BLaER1 treated with 17β-estradiol and CSF1 and Interleukin-3, amounts not matched to agents 10 nM and 100 nM (cell line): Measurements from ENCODE around the gene RERE.
"Not testable (repeated sequence)": the region's sequence is repeated elsewhere in the genome, so short reads cannot be mapped to it uniquely, and the experiment has no call there.

ENCODE experiments used
- H3K27ac ChIP-seq, 11 experiments: shearing (Covaris generic); formaldehyde crosslinking; 2 replicates each; pipeline ENCODE4 v1.8.1; 2022
- H3K27me3 ChIP-seq, 11 experiments: shearing (Covaris generic); formaldehyde crosslinking; 2 replicates each; pipeline ENCODE4 v1.8.1; 2022
- H3K36me3 ChIP-seq, 11 experiments: shearing (Covaris generic); formaldehyde crosslinking; 2 replicates each; pipeline ENCODE4 v1.8.1; 2022
- H3K4me1 ChIP-seq, 10 experiments: shearing (Covaris generic); formaldehyde crosslinking; 2 replicates each; pipeline ENCODE4 v1.8.1; 2022
- H3K4me2 ChIP-seq, 11 experiments: shearing (Covaris generic); formaldehyde crosslinking; 2 replicates each; pipeline ENCODE4 v1.8.1; 2022
- H3K4me3 ChIP-seq, 10 experiments: shearing (Covaris generic); formaldehyde crosslinking; 2 replicates each; pipeline ENCODE4 v1.8.1; 2022
- H3K9ac ChIP-seq, 11 experiments: shearing (Covaris generic); formaldehyde crosslinking; 2 replicates each; pipeline ENCODE4 v1.8.1; 2022
- H3K9me3 ChIP-seq, 11 experiments: shearing (Covaris generic); formaldehyde crosslinking; replicated peaks in 1 of 11; 2 replicates each; pipeline ENCODE4 v1.8.1; 2022
- H4K20me1 ChIP-seq, 11 experiments: shearing (Covaris generic); formaldehyde crosslinking; 2 replicates each; pipeline ENCODE4 v1.8.1; 2022
- Cebpa-rat ChIP-seq, 11 experiments: shearing (Covaris generic); IDR thresholded peaks; 2 replicates each; pipeline ENCODE4 v1.8.1; 2022

RERE gene

GRCh38 chr1:8701794-8702471, 115.5 kb downstream of the RERE start:
- TF ChIP-seq Cebpa-rat (IDR thresholded peaks at IDR 0.05), result no peak
- H3K4me3 ChIP-seq, result peak overlapping the region; percentile 70 to 96 (median 86)
- H3K4me2 ChIP-seq, result peak overlapping the region; percentile 75 to 97 (median 90)
- H3K27me3 ChIP-seq, result no peaks in the 10 kb centered on the region
- H3K36me3 ChIP-seq, result peaks cover 0 to 31% (median 6%) of the 10 kb centered on the region in 11 experiments; a peak in 11 of 22 replicates
- peak overlapping the region; percentile 83 to 100 (median 96) for H3K27ac ChIP-seq
- H3K9ac ChIP-seq, result peak overlapping the region; percentile 89 to 100 (median 99)
- peaks cover 0 to 6% (median 0%) of the 10 kb centered on the region in 11 experiments; a peak in 2 of 22 replicates for H3K9me3 ChIP-seq
- H3K4me1 ChIP-seq, result peaks cover 49 to 66% (median 55%) of the 10 kb centered on the region in 10 experiments
- peaks cover 0 to 47% (median 16%) of the 10 kb centered on the region in 11 experiments; a peak in 12 of 22 replicates for H4K20me1 ChIP-seq

GRCh38 chr1:8699679-8700078, 117.8 kb downstream of the RERE start:
- peak overlapping the region in 10 of 11 experiments; percentile 95 to 100 (median 99); a peak in 15 of 22 replicates for H3K9ac ChIP-seq
- TF ChIP-seq Cebpa-rat (IDR thresholded peaks at IDR 0.05), result no peak
- H3K27ac ChIP-seq, result peak overlapping the region in 10 of 11 experiments; percentile 93 to 100 (median 97); a peak in 19 of 22 replicates
- H3K9me3 ChIP-seq, result peaks cover 0 to 22% (median 6%) of the 10 kb centered on the region in 11 experiments; a peak in 9 of 22 replicates
- peaks cover 41 to 56% (median 53%) of the 10 kb centered on the region in 10 experiments for H3K4me1 ChIP-seq
- peaks cover 17 to 65% (median 35%) of the 10 kb centered on the region in 11 experiments; a peak in 18 of 22 replicates for H4K20me1 ChIP-seq
- no peaks in the 10 kb centered on the region for H3K27me3 ChIP-seq
- peaks cover 0 to 53% (median 17%) of the 10 kb centered on the region in 11 experiments; a peak in 15 of 22 replicates for H3K36me3 ChIP-seq
- peak overlapping the region in 7 of 10 experiments; percentile 78 to 96 (median 87); a peak in 11 of 20 replicates for H3K4me3 ChIP-seq
- H3K4me2 ChIP-seq, result peak overlapping the region; percentile 75 to 97 (median 90)

GRCh38 chr1:8698937-8699447, 118.4 kb downstream of the RERE start:
- Histone ChIP-seq H3K4me1 (peaks cover 40 to 56% (median 52%) of the 10 kb centered on the region in 10 experiments), H3K4me3 (no peak overlapping the region), H3K27me3 (no peaks in the 10 kb centered on the region), H3K9me3 (peaks cover 0 to 26% (median 7%) of the 10 kb centered on the region in 11 experiments; a peak in 9 of 22 replicates), H4K20me1 (peaks cover 21 to 70% (median 42%) of the 10 kb centered on the region in 11 experiments; a peak in 18 of 22 replicates), H3K4me2 (peak overlapping the region; percentile 53 to 97 (median 88); a peak in 21 of 22 replicates), H3K27ac (peak overlapping the region in 8 of 11 experiments; percentile 21 to 100 (median 71); a peak in 12 of 22 replicates), H3K36me3 (peaks cover 0 to 60% (median 24%) of the 10 kb centered on the region in 11 experiments; a peak in 16 of 22 replicates), H3K9ac (peak overlapping the region in 3 of 11 experiments; percentile 4 to 38 (median 12); a peak in 4 of 22 replicates)
- TF ChIP-seq Cebpa-rat (IDR thresholded peaks at IDR 0.05), result no peak

GRCh38 chr1:8698012-8698630, 119.3 kb downstream of the RERE start:
- TF ChIP-seq Cebpa-rat (IDR thresholded peaks at IDR 0.05), result no peak
- peaks cover 21 to 79% (median 51%) of the 10 kb centered on the region in 11 experiments; a peak in 19 of 22 replicates for H4K20me1 ChIP-seq
- H3K4me2 ChIP-seq, result peak overlapping the region; percentile 53 to 97 (median 88); a peak in 19 of 22 replicates
- H3K4me3 ChIP-seq, result no peak overlapping the region
- peaks cover 0 to 35% (median 16%) of the 10 kb centered on the region in 11 experiments; a peak in 15 of 22 replicates for H3K9me3 ChIP-seq
- peaks cover 36 to 60% (median 47%) of the 10 kb centered on the region in 10 experiments for H3K4me1 ChIP-seq
- no peaks in the 10 kb centered on the region for H3K27me3 ChIP-seq
- H3K36me3 ChIP-seq, result peaks cover 0 to 68% (median 32%) of the 10 kb centered on the region in 11 experiments; a peak in 18 of 22 replicates
- H3K9ac ChIP-seq, result peak overlapping the region in 1 of 11 experiments; percentile 38; a peak in 1 of 22 replicates
- peak overlapping the region in 8 of 11 experiments; percentile 21 to 100 (median 70); a peak in 10 of 22 replicates for H3K27ac ChIP-seq

GRCh38 chr1:8695442-8695841, 122.0 kb downstream of the RERE start:
- H3K4me3 ChIP-seq, H3K27me3 ChIP-seq, H3K27ac ChIP-seq, H3K9ac ChIP-seq: not testable (repeated sequence)
- Histone ChIP-seq H3K9me3 (peaks cover 1 to 62% (median 40%) of the 10 kb centered on the region in 11 experiments; a peak in 20 of 22 replicates), H4K20me1 (peaks cover 21 to 100% (median 76%) of the 10 kb centered on the region in 11 experiments; a peak in 21 of 22 replicates), H3K4me2 (peak overlapping the region in 2 of 11 experiments; percentile 0 to 2; a peak in 3 of 22 replicates), H3K4me1 (peaks cover 31 to 56% (median 41%) of the 10 kb centered on the region in 10 experiments), H3K36me3 (peaks cover 8 to 95% (median 59%) of the 10 kb centered on the region in 11 experiments; a peak in 21 of 22 replicates)

GRCh38 chr1:8693107-8693506, 124.3 kb downstream of the RERE start:
- TF ChIP-seq Cebpa-rat (IDR thresholded peaks at IDR 0.05), result no peak
- Histone ChIP-seq H3K27me3 (no peaks in the 10 kb centered on the region), H3K27ac (no peak overlapping the region), H3K9ac (no peak overlapping the region), H3K4me1 (peaks cover 28 to 52% (median 40%) of the 10 kb centered on the region in 10 experiments), H3K9me3 (peaks cover 7 to 67% (median 44%) of the 10 kb centered on the region in 11 experiments; a peak in 20 of 22 replicates), H3K4me3 (no peak overlapping the region), H4K20me1 (peaks cover 33 to 100% (median 90%) of the 10 kb centered on the region in 11 experiments; a peak in 21 of 22 replicates), H3K4me2 (no peak overlapping the region), H3K36me3 (peaks cover 13 to 93% (median 61%) of the 10 kb centered on the region in 11 experiments; a peak in 21 of 22 replicates)

GRCh38 chr1:8691662-8692061, 125.8 kb downstream of the RERE start:
- Histone ChIP-seq H3K4me3 (no peak overlapping the region), H3K36me3 (peaks cover 13 to 90% (median 63%) of the 10 kb centered on the region in 11 experiments; a peak in 21 of 22 replicates), H3K27me3 (no peaks in the 10 kb centered on the region), H3K9ac (no peak overlapping the region), H3K4me1 (peaks cover 41 to 65% (median 52%) of the 10 kb centered on the region in 10 experiments), H3K9me3 (peaks cover 7 to 61% (median 44%) of the 10 kb centered on the region in 11 experiments; a peak in 20 of 22 replicates), H4K20me1 (peaks cover 40 to 100% (median 99%) of the 10 kb centered on the region in 11 experiments), H3K4me2 (no peak overlapping the region), H3K27ac (no peak overlapping the region)
- no peak for TF ChIP-seq Cebpa-rat (IDR thresholded peaks at IDR 0.05)

- H3K9me3 ChIP-seq, result peaks cover 7 to 51% (median 37%) of the 10 kb centered on the region in 11 experiments; a peak in 20 of 22 replicates
- peaks cover 13 to 90% (median 51%) of the 10 kb centered on the region in 11 experiments; a peak in 21 of 22 replicates for H3K36me3 ChIP-seq
- H3K4me1 ChIP-seq, result peaks cover 44 to 72% (median 61%) of the 10 kb centered on the region in 10 experiments
- peak overlapping the region in 6 of 11 experiments; percentile 3 to 60 (median 32); a peak in 7 of 22 replicates for H3K4me2 ChIP-seq
- no peaks in the 10 kb centered on the region for H3K27me3 ChIP-seq
- peaks cover 40 to 100% (median 99%) of the 10 kb centered on the region in 11 experiments for H4K20me1 ChIP-seq
- no peak overlapping the region for H3K27ac ChIP-seq
- H3K9ac ChIP-seq, result no peak overlapping the region
- H3K4me3 ChIP-seq, result no peak overlapping the region
- TF ChIP-seq Cebpa-rat (IDR thresholded peaks at IDR 0.05), result no peak
These were observed 127.3 kb downstream of the RERE start for GRCh38 chr1:8690253-8690525.
